ENCODE results near the gene FBXW9. TPM values are rescaled to one million over a fixed set of nuclear protein-coding genes. Genes with fewer than 3 reads are reported as not detected.
A peak's percentile ranks its signal among the peaks of the same experiment; 100 is the strongest.

Gene FBXW9
- total and polyA plus RNA-seq, 2 of the 13 experiments (the other 11 are each of a cell fraction or from before 2014, with no cell fraction given) = 5.7 to 6.1 TPM

DNA sequence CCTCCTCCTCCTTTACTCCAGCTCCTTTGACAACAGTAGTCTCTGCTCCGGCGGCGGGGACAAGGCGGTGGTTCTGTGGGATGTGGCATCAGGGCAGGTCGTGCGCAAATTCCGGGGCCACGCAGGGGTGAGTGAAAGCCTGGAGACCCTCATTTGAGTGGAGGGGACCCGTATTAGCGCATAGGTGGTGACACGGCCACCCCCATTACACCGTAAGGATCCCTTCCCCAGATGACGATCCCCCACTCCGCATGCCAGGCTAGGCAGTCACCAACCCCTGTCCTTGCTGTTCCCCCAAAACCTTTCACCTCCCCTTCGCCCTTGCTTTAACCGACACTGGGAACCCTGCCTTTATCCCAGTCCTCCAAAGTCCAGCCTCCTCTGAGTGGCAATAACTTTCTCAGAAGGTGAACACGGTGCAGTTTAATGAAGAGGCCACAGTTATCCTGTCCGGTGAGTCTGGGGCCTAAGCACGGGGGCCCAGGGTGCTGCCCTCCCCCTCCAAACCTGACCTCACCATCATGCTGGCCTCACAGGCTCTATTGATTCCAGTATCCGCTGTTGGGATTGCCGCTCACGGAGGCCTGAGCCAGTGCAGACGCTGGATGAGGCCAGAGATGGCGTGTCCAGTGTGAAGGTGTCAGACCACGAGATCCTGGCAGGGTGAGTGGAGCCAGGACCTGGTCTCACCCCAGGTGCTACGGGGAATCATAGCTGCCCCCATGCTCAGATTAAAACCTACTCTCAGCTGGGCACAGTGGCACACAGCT lies 26.1 kb downstream of the FBXW9 start (continued):
- TF ChIP-seq, protein P1, sequence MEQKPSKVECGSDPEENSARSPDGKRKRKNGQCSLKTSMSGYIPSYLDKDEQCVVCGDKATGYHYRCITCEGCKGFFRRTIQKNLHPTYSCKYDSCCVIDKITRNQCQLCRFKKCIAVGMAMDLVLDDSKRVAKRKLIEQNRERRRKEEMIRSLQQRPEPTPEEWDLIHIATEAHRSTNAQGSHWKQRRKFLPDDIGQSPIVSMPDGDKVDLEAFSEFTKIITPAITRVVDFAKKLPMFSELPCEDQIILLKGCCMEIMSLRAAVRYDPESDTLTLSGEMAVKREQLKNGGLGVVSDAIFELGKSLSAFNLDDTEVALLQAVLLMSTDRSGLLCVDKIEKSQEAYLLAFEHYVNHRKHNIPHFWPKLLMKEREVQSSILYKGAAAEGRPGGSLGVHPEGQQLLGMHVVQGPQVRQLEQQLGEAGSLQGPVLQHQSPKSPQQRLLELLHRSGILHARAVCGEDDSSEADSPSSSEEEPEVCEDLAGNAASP (CRISPR knock-in tag; IDR thresholded peaks at IDR 0.05; ENCODE audit: borderline replicate concordance) = no peak
- TF ChIP-seq ZFP36L1 (CRISPR knock-in tag; IDR thresholded peaks at IDR 0.05) (no peak), ELF3 (CRISPR knock-in tag; IDR thresholded peaks at IDR 0.05) (no peak), IKZF4 (CRISPR knock-in tag; IDR thresholded peaks at IDR 0.05; ENCODE audit: borderline replicate concordance, low read depth, not compliant biosample characterization) (no peak), ZNF589 (CRISPR knock-in tag; conservative IDR thresholded peaks at IDR 0.05) (no peak), ZNF652 (CRISPR knock-in tag; IDR thresholded peaks at IDR 0.05; ENCODE audit: borderline replicate concordance, low read depth) (no peak), AGO1 (IDR thresholded peaks at IDR 0.05; ENCODE audit: low read depth, low read length, poor library complexity, severe bottlenecking) (peak; percentile 15), PRMT3 (CRISPR knock-in tag; IDR thresholded peaks at IDR 0.05; ENCODE audit: borderline replicate concordance, low read depth) (0 out of 2 replicates have a peak, but pooled peaks have one; percentile 19), ESRRA (CRISPR knock-in tag; IDR thresholded peaks at IDR 0.05; ENCODE audit: low read depth) (0 out of 2 replicates have a peak, but pooled peaks have one; percentile 14), AKAP8 (CRISPR knock-in tag; IDR thresholded peaks at IDR 0.05) (no peak), ZNF878 (CRISPR knock-in tag; IDR thresholded peaks at IDR 0.05) (no peak), RBFOX2 (IDR thresholded peaks at IDR 0.05; ENCODE audit: low read depth, low read length) (0 out of 2 replicates have a peak, but pooled peaks have one; percentile 17), ZNF230 (CRISPR knock-in tag; IDR thresholded peaks at IDR 0.05) (no peak), MEIS1 (CRISPR knock-in tag; IDR thresholded peaks at IDR 0.05; ENCODE audit: borderline replicate concordance) (no peak)
- TF ChIP-seq, protein P2, sequence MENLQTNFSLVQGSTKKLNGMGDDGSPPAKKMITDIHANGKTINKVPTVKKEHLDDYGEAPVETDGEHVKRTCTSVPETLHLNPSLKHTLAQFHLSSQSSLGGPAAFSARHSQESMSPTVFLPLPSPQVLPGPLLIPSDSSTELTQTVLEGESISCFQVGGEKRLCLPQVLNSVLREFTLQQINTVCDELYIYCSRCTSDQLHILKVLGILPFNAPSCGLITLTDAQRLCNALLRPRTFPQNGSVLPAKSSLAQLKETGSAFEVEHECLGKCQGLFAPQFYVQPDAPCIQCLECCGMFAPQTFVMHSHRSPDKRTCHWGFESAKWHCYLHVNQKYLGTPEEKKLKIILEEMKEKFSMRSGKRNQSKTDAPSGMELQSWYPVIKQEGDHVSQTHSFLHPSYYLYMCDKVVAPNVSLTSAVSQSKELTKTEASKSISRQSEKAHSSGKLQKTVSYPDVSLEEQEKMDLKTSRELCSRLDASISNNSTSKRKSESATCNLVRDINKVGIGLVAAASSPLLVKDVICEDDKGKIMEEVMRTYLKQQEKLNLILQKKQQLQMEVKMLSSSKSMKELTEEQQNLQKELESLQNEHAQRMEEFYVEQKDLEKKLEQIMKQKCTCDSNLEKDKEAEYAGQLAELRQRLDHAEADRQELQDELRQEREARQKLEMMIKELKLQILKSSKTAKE (CRISPR knock-in tag; IDR thresholded peaks at IDR 0.05; ENCODE audit: borderline replicate concordance) = no peak
